ENCODE results near the gene OPTN. TPM values are rescaled to one million over a fixed set of nuclear protein-coding genes. Genes with fewer than 3 reads are reported as not detected.
"Not testable (repeated sequence)": the region's sequence is repeated elsewhere in the genome, so short reads cannot be mapped to it uniquely, and the experiment has no call there.

The OPTN gene
- total RNA-seq, 1 donor from 2014 or later: 49.0 TPM

DNA sequence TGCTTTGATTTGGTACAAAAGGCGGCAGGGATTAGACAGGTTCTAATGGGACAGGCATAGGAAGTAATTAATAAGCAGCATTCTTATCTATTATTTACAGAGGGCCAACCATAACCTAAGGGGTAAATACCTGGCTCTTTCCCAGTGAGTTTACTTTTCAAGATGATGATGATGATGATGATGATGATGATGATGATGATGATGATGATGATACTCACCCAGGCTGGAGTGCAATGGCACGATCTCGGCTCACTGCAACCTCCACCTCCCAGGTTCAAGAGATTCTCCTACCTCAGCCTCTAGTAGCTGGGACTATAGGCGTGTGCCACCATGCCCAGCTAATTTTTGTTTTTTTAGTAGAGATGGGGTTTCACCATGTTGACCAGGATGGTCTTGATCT is 5.9 kb upstream of the OPTN start:
- intact Hi-C loops (cut with micrococcal nuclease): loop anchor here (10.0 kb wide), 1 partner anchor 899 kb away; the partner anchor contains the start of genes CDC123 and NUDT5
- peaks cover 18% of the 10 kb centered on the region for H3K4me1 Mint-ChIP-seq (ENCODE audit: low read depth)
- H3K9me3 Mint-ChIP-seq; H3K27ac Mint-ChIP-seq; DNase-seq (ENCODE audit: low spot score); H3K27me3 Mint-ChIP-seq (ENCODE audit: low read depth); H3K36me3 Mint-ChIP-seq (ENCODE audit: low read depth); H3K4me3 Mint-ChIP-seq (ENCODE audit: low read depth): not testable (repeated sequence)

GRCh38 chr10:13095094-13095493 is 4.9 kb upstream of the OPTN start:
- Mint-ChIP-seq H3K27ac (no peak overlapping the region), H3K36me3 (ENCODE audit: low read depth) (no peaks in the 10 kb centered on the region), H3K4me1 (ENCODE audit: low read depth) (peaks cover 18% of the 10 kb centered on the region), H3K4me3 (ENCODE audit: low read depth) (no peak overlapping the region), H3K27me3 (ENCODE audit: low read depth) (no peaks in the 10 kb centered on the region), H3K9me3 (no peaks in the 10 kb centered on the region)
- intact Hi-C loops (cut with micrococcal nuclease): loop anchor here (5.0 to 10.0 kb wide), 4 partner anchors 67 to 900 kb away; partner anchors contain the start of genes CDC123, MCM10, NUDT5 and PHYH
- no peak for DNase-seq (ENCODE audit: low spot score)

GRCh38 chr10:13095929-13096328 is 4.0 kb upstream of the OPTN start:
- intact Hi-C loops (cut with micrococcal nuclease): loop anchor here (5.0 to 10.0 kb wide), 4 partner anchors 66 to 901 kb away; partner anchors contain the start of genes CDC123, MCM10, NUDT5 and PHYH
- H3K36me3 Mint-ChIP-seq (ENCODE audit: low read depth): peaks cover 4% of the 10 kb centered on the region
- peaks cover 23% of the 10 kb centered on the region for H3K4me1 Mint-ChIP-seq (ENCODE audit: low read depth)
- no peak for DNase-seq (ENCODE audit: low spot score)
- no peak overlapping the region for H3K4me3 Mint-ChIP-seq (ENCODE audit: low read depth)
- H3K27ac Mint-ChIP-seq: no peak overlapping the region
- no peaks in the 10 kb centered on the region for H3K9me3 Mint-ChIP-seq
- H3K27me3 Mint-ChIP-seq (ENCODE audit: low read depth): no peaks in the 10 kb centered on the region

DNA sequence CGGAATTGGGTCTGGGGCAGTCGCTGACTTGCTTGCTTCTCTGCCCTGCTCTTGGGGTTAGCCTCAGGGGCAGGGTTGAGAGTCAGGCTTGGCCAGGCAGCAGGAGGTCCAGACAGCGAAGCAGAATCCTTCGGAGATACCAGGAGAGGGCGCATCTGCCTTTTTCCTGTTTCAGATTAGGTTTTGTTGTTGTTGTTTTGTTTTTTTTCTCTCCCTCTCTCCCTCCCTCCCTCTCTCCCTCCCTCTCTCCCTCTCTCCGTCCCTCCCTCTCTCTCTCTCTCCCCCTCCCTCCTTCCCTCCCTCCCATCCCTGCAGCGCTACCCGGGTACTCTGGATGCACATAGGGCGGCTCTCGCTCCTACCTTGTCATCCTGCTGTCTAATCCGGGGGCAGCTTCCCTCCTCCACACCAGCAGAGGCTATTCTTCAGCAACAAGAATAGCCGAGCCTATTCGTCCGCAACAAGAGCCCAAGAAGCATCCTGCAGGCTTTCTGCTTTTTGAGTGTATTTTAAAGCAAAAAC is 758 bp upstream of the OPTN start:
- no peaks in the 10 kb centered on the region for H3K9me3 Mint-ChIP-seq
- DNase-seq (ENCODE audit: low spot score): peak; percentile 46
- no peaks in the 10 kb centered on the region for H3K27me3 Mint-ChIP-seq (ENCODE audit: low read depth)
- intact Hi-C loops (cut with micrococcal nuclease): loop anchor here (5.0 to 10.0 kb wide), 4 partner anchors 63 to 904 kb away; partner anchors contain the start of genes CDC123, MCM10, NUDT5 and PHYH
- peaks cover 20% of the 10 kb centered on the region for H3K36me3 Mint-ChIP-seq (ENCODE audit: low read depth)
- H3K4me3 Mint-ChIP-seq (ENCODE audit: low read depth): peak overlapping the region; percentile 87
- H3K4me1 Mint-ChIP-seq (ENCODE audit: low read depth): peaks cover 40% of the 10 kb centered on the region
- H3K27ac Mint-ChIP-seq: peak overlapping the region; percentile 86

DNA sequence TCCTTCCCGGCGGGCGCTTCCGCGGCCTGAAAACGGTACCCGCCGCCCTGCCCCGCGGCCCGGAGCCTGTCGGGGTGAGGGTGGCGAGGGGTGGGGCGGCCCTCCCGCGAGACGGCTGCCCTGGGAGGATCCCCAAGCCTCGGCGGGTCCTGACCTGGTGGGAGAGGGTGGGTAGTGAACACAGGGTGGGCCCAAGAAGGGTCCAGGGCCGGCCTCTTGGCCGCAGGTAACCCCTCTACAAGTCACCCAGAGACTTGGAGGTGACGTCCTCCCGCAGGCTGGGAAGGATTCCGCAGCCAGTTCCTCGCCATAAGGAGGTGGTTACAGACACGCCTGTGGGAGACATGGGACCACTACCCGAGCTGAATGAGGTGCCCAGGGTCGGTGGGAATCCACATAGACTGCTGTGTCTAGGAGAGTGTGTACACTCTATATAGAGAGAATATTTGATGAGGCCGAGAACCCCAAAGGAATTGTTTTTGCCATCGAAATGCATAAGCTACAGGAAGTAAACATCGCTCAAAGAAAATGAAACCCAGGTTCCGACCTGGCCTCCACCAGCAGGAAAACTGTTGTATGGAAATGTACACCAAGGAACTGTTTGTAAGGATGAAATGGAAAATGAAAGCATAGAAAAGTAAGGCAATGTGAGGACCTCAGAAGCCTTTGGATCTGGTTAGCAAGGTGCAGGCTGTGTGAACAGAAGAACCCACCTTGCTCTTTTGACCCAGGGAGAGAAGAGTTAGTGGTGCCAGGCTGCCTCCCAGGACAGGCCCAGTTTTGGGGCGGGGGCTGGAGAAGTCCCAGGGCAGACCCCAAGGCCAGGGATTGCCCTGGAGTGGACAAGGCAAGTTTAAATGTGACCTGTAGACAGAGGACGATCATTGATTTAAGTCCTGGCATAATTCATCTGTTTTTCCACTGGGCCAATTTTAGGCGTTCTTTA is 659 bp downstream of the OPTN start:
- intact Hi-C loops (cut with micrococcal nuclease): no loop called here
- DNase-seq (ENCODE audit: low spot score): peak; percentile 24
- Mint-ChIP-seq H3K36me3 (ENCODE audit: low read depth) (peaks cover 30% of the 10 kb centered on the region), H3K27me3 (ENCODE audit: low read depth) (no peaks in the 10 kb centered on the region), H3K27ac (peak overlapping the region; percentile 75), H3K9me3 (no peaks in the 10 kb centered on the region), H3K4me3 (ENCODE audit: low read depth) (peak overlapping the region; percentile 88), H3K4me1 (ENCODE audit: low read depth) (peaks cover 47% of the 10 kb centered on the region)

DNA sequence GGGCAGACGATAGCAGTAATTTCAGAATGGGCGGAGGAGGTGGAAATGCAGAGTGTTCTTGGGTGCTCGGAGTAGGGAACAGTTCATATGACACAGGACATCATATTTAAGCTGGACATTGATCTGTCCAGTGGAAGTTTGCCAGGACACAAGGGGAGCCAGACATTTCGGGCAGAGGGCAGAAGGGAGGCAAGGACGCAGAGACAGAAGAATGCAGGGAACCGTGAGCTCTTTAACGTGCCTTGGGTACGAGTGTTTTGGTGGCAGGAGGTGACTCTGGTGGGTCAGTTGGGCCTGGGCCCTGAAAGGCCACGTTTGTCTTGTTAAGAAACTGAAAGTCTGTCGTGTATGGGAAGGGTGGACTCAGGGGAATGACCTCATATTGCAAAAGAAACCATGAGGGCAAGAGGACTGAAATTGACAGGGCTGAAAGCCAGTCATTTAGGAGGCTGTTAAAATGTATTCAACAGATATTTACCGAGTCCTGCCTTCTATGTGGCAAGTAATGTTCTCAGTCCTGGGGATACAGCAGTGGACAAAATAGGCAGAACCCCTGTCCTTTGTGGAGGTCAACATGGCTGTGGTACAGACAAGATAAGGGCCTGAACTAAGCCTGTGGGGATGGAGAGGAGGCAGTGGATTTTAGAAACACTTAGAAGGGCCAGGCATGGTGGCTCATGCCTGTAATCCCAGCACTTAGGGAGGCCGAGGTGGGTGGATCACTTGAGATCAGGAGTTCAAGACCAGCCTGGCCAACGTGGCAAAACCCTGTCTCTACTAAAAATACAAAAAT is 2.2 kb downstream of the OPTN start:
- Mint-ChIP-seq H3K9me3 (no peaks in the 10 kb centered on the region), H3K27ac (no peak overlapping the region), H3K27me3 (ENCODE audit: low read depth) (no peaks in the 10 kb centered on the region), H3K4me1 (ENCODE audit: low read depth) (peaks cover 53% of the 10 kb centered on the region), H3K4me3 (ENCODE audit: low read depth) (peak overlapping the region; percentile 54), H3K36me3 (ENCODE audit: low read depth) (peaks cover 38% of the 10 kb centered on the region)
- no peak for DNase-seq (ENCODE audit: low spot score)
- intact Hi-C loops (cut with micrococcal nuclease): no loop called here

DNA sequence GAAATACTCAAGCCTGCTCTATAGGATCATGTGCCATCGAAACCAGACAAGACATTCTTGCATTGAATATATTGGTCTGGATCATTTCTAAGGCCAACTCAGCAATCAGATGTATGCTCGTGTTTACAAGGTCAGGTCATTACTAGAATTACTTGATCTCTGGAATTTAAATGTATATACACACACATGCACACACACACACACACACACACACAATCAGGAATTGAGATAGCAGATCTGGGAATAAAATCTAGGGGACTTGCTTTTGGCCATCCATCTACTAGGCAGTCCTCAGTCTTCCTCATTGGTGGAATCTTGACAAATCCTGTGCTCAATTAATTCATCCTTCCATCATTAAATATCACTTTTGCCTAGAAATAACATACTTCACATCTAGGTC is 3.6 kb downstream of the OPTN start:
- no peaks in the 10 kb centered on the region for H3K9me3 Mint-ChIP-seq
- no peak for DNase-seq (ENCODE audit: low spot score)
- no peak overlapping the region for H3K27ac Mint-ChIP-seq
- peaks cover 49% of the 10 kb centered on the region for H3K36me3 Mint-ChIP-seq (ENCODE audit: low read depth)
- peaks cover 58% of the 10 kb centered on the region for H3K4me1 Mint-ChIP-seq (ENCODE audit: low read depth)
- H3K4me3 Mint-ChIP-seq (ENCODE audit: low read depth): no peak overlapping the region
- intact Hi-C loops (cut with micrococcal nuclease): no loop called here
- H3K27me3 Mint-ChIP-seq (ENCODE audit: low read depth): no peaks in the 10 kb centered on the region

DNA sequence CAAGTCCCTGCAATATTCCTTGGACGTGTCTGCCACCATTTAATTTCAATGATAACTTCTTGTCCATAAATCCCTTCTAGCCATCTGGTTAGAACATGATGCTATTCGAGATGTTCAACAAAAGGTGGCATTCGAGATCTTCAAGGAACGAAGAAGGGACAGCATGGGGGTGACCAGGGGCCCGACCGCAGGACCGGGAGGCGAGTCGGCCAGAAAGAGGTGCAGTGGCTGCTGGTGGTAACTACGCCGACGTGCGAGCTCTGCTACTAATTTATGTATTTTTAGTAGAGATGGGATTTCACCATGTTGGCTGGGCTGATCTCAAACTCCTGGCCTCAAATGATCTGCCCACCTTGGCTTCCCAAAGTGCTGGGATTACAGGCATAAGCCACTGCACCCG is 4.7 kb downstream of the OPTN start:
- peaks cover 56% of the 10 kb centered on the region for H3K4me1 Mint-ChIP-seq (ENCODE audit: low read depth)
- no peaks in the 10 kb centered on the region for H3K9me3 Mint-ChIP-seq
- no peak overlapping the region for H3K27ac Mint-ChIP-seq
- H3K4me3 Mint-ChIP-seq (ENCODE audit: low read depth): no peak overlapping the region
- DNase-seq (ENCODE audit: low spot score): no peak
- peaks cover 57% of the 10 kb centered on the region for H3K36me3 Mint-ChIP-seq (ENCODE audit: low read depth)
- no peaks in the 10 kb centered on the region for H3K27me3 Mint-ChIP-seq (ENCODE audit: low read depth)
- intact Hi-C loops (cut with micrococcal nuclease): no loop called here

GRCh38 chr10:13105184-13105583 is 5.2 kb downstream of the OPTN start:
- DNase-seq (ENCODE audit: low spot score): no peak
- no peaks in the 10 kb centered on the region for H3K9me3 Mint-ChIP-seq
- peaks cover 59% of the 10 kb centered on the region for H3K4me1 Mint-ChIP-seq (ENCODE audit: low read depth)
- H3K4me3 Mint-ChIP-seq (ENCODE audit: low read depth): no peak overlapping the region
- H3K27ac Mint-ChIP-seq: no peak overlapping the region
- peaks cover 62% of the 10 kb centered on the region for H3K36me3 Mint-ChIP-seq (ENCODE audit: low read depth)
- no peaks in the 10 kb centered on the region for H3K27me3 Mint-ChIP-seq (ENCODE audit: low read depth)
- intact Hi-C loops (cut with micrococcal nuclease): no loop called here

DNA sequence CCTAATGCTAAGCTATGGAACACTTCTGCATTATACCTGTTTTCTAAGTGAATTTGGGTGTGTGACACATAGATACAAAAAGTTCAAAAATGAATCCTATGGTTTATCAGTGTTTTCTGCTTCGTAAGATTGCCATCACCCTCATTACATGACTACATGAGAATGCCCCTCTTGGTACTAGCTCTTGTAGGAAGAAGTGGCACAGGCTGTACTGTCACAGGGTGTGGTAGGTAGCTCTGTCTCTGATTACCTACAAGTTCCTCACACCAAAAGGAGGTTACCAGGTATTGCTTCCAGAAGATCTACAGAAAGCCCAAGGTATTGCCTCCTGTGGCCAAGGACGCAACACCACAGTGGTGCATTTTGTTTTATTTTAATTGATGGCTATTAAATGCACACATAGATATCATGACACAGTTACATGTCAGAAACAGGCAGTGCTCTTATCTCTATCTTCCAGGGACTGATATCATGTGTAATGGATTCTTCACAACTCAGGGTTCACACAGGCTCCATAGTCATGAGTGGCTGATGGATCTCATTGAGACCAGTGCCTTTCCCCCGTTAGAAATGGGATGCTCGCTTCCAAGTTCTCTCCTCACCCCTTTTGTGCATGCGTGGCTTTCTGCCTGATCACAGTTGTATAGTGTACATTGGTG is 6.6 kb downstream of the OPTN start:
- intact Hi-C loops (cut with micrococcal nuclease): no loop called here
- Mint-ChIP-seq H3K27ac (no peak overlapping the region), H3K36me3 (ENCODE audit: low read depth) (peaks cover 67% of the 10 kb centered on the region), H3K27me3 (ENCODE audit: low read depth) (no peaks in the 10 kb centered on the region), H3K9me3 (no peaks in the 10 kb centered on the region), H3K4me3 (ENCODE audit: low read depth) (no peak overlapping the region), H3K4me1 (ENCODE audit: low read depth) (peaks cover 61% of the 10 kb centered on the region)
- no peak for DNase-seq (ENCODE audit: low spot score)

DNA sequence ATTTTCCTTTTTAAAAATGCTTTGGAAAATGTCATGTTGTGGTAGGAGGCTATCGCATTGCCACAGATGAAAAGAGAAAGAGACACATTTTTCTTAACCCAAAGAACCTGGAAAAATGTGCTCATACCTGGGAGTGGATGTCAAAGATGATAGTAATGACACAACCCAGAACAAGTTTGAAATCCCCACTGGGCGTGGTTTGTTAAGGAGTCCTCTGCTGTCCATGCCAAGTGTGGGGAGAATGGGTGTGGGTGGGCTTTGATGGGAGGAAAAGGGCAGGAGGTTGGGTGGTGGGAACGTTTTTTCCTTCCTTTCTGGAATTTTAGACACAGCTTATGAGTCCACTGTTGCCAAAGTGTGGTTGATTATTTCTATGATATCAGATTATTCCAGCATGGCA is 10.9 kb downstream of the OPTN start:
- peaks cover 69% of the 10 kb centered on the region for H3K36me3 Mint-ChIP-seq (ENCODE audit: low read depth)
- no peak for DNase-seq (ENCODE audit: low spot score)
- H3K9me3 Mint-ChIP-seq: no peaks in the 10 kb centered on the region
- peaks cover 35% of the 10 kb centered on the region for H3K4me1 Mint-ChIP-seq (ENCODE audit: low read depth)
- no peak overlapping the region for H3K4me3 Mint-ChIP-seq (ENCODE audit: low read depth)
- H3K27ac Mint-ChIP-seq: peak overlapping the region; percentile 50
- intact Hi-C loops (cut with micrococcal nuclease): no loop called here
- H3K27me3 Mint-ChIP-seq (ENCODE audit: low read depth): no peaks in the 10 kb centered on the region

GRCh38 chr10:13113544-13113943 is 13.6 kb downstream of the OPTN start:
- Mint-ChIP-seq H3K4me3 (ENCODE audit: low read depth) (no peak overlapping the region), H3K27me3 (ENCODE audit: low read depth) (no peaks in the 10 kb centered on the region), H3K27ac (no peak overlapping the region), H3K36me3 (ENCODE audit: low read depth) (peaks cover 70% of the 10 kb centered on the region), H3K9me3 (no peaks in the 10 kb centered on the region), H3K4me1 (ENCODE audit: low read depth) (peaks cover 25% of the 10 kb centered on the region)
- intact Hi-C loops (cut with micrococcal nuclease): no loop called here
- no peak for DNase-seq (ENCODE audit: low spot score)
